HCT116 (cell line): ENCODE results near the gene NUDT11. TPM values are rescaled to one million over a fixed set of nuclear protein-coding genes. Genes with fewer than 3 reads are reported as not detected.

Experiments
- total RNA-seq: library from RNA; stranded (reverse); gene quantifications from one replicate; pipeline ENCODE4 v1.2.1, GENCODE V29; 2021; ENCODE audit not compliant: unreplicated experiment

NUDT11 gene
- total RNA-seq, 1 experiment from 2014 or later, result not detected

Other genes starting within 250 kb of the NUDT11 start
- not detected for gene NUDT10, start 163.8 kb downstream of the NUDT11 start, total RNA-seq
- not detected for gene CENPVL3, start 122.3 kb upstream of the NUDT11 start, total RNA-seq
- not detected for gene CENPVL2, start 186.2 kb upstream of the NUDT11 start, total RNA-seq
- not detected for gene CENPVL1, start 213.9 kb upstream of the NUDT11 start, total RNA-seq
- gene GSPT2, start 246.8 kb upstream of the NUDT11 start, total RNA-seq, result not detected